Activated CD4-positive, alpha-beta T cell treated with anti-CD3 and anti-CD28 coated beads, Interleukin-10, Interleukin-2, amounts not matched to agents 100 ng/mL and 50 ng/mL, durations not matched to agents 16 hours and 8 hours (primary cell): ENCODE data around the gene EMC10.
"Not testable (repeated sequence)": the region's sequence is repeated elsewhere in the genome, so short reads cannot be mapped to it uniquely, and the experiment has no call there.

Experiments
- DNase-seq: peaks from one replicate; pipeline ENCODE4 v3.0.0-alpha.2; 2020

EMC10 gene

DNA sequence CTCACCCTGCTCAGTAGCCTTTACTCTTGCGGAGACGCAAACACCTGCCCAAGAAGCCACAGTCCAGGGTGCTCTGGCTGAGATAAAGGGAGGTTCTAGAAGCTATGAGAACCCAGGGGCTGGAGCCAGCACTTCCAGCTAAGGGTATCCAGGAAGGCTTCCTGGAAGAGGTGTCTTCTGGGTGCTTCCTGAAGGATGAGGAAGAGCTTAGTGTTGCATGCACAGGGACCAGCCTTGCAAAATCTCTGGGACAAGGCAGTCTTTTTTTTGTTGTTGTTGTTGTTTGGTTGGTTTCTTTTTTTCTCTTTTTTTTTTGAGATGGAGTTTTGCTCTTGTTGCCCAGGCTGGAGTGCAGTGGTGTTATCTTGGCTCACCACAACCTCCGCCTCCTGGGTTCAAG is 23.1 kb upstream of the EMC10 start:
- no peak for DNase-seq

DNA sequence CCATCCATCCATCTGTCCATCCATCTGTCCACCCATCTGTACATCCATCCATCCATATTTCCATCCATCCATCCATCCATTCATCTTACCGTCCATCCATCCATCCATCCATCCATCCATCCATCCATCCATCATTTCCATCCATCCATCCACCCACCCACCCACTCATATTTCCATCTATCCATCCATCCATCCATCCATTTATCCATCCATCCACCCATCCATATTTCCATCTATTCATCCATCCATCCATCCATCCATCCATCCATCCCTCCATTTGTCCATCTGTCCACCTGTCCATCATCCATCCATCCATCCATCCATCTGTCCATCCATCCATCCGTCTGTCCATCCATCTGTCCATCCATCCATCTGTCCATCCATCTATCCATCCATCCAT is 20.3 kb upstream of the EMC10 start:
- DNase-seq = no peak

DNA sequence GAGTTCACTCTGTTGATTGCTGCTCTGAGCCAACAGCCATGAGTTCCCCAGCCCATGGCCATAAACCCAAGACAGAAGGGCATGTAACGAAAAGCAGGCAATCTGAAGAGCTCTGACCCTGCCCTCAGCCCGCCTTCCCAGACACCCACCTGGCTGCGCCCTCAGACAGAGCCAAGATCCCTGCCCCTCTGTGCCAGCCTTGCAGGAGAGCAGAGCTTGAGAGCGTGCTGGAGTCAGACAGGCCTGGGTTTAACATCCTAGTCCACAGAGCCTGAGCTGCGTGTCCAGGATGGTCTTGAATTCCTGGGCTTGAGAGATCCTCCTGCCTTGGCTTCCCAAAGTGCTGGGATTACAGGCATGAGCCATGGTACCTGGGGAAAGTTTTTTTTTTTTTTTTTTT is 19.0 kb upstream of the EMC10 start:
- no peak for DNase-seq

DNA sequence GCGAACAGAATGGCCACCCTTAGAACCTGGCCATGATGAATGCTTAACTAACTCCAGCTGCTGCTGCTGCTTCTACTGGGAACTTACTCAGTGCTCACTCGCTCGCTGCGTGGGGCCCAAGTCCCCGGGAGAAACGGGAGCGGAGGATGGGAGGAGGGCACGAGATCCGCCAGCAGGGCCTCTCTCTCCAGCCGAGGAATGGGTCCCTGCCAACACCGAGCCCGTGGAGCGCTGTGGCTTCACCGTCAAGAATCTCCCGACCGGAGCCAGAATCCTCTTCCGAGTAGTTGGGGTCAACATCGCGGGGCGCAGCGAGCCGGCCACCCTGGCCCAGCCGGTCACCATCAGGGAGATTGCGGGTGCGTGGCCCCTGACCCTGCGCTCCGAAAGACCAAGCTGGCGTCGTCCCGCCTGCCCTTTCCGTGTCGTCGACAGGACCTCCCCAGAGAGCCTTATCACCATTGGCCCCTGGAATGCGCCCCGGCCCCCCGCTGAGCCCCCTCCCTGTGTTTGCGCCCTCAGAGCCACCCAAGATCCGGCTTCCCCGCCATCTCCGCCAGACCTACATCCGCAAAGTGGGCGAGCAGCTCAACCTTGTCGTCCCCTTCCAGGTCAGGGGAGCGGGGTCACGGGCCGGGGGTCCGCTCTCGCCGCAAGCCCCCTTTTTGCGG is 17.8 kb upstream of the EMC10 start:
- no peak for DNase-seq

DNA sequence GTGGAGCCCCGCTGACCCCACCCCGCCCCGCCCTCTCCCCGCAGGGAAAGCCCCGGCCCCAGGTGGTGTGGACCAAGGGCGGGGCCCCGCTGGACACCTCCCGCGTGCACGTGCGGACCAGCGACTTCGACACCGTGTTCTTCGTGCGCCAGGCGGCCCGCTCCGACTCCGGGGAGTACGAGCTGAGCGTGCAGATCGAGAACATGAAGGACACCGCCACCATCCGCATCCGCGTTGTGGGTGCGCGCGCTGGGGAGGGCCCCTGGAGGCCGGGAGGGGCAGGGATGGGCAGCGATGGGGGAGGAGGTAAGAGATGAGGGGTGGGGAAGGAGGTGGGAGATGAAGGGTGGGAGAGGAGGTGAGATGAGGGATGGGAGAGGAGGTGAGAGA is 17.2 kb upstream of the EMC10 start:
- no peak for DNase-seq

DNA sequence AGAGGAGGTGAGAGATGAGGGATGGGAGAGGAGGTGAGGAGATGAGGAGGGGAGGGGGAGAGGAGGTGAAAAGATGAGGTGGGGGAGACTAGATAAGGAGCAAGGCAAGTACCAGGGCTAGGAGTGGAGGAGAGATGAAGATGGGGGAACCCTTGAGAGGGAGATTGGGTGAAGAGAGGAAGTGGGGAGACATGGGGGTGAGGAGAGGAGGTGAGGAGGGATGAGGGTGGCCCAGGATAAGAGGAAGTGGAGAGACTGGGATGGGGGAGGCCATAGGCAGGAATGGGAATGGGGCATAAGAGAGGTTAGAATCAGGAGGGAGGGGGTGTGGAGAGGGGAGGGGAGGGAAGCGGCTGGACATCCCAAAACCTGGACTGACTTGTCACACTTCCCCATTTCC is 16.7 kb upstream of the EMC10 start:
- no peak for DNase-seq

DNA sequence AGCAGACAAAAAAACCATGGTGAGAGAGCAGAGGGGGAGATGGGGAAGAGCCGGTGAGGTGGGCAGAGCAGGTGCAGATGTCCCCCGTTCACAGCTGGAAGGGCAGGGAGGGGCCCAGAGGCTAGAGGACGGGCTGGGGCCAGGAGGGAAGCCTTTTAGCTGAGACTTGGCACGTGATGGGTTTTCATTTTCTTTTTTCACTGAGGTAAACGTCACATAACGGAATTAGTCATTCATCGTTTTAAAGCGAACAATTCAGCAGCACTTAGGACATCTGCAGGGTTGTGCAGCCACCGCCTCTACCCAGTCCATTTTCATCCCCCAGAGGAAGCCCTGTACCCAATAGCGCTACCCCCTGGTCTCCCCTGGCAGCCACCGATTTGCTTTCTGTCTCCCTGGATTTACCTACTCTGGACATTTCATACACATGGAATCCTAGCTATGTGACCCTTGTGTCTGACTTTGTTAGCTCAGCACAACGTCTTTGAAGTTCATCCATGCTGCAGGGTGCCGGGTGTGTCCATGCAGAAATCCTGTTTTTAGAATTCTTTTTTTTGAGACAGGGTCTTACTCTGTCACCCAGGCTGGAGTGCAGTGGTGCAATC is 16.0 kb upstream of the EMC10 start:
- DNase-seq = peak; percentile 70

DNA sequence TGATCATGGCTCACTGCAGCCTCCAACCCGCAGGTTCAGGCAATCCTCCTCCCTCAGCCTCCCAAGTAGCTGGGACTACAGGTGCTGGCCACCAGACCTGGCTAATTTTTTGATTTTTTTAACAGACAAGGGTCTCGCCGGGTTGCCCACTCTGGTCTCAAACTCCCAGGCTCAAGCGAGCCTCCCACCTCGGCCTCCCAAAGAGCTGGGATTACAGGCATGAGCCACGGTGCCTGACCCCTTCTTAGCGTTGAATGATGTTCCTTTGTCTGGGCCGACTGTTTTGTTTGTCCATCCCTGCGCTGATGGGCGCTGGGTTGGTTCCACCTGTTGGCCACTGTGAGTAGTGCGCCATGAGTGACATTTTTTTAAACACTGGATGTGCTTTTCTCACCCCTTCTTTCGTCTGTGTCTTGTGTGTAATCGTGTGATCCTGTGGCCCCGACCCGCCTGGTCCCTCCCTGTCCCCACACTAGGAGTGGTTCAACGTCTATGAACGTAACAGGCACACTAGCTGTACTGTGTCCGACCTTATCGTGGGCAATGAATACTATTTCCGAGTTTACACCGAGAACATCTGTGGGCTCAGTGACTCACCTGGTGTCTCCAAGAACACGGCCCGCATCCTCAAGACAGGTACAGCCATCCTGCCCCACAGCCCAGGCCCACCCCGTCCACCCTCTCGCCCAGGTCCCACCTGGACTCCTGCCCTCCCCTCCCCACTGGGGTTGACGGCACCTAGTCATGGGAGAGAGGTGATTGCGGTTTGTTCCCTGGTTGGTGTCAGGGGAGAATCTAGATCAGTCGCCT is 15.0 kb upstream of the EMC10 start:
- DNase-seq = peak; percentile 80

DNA sequence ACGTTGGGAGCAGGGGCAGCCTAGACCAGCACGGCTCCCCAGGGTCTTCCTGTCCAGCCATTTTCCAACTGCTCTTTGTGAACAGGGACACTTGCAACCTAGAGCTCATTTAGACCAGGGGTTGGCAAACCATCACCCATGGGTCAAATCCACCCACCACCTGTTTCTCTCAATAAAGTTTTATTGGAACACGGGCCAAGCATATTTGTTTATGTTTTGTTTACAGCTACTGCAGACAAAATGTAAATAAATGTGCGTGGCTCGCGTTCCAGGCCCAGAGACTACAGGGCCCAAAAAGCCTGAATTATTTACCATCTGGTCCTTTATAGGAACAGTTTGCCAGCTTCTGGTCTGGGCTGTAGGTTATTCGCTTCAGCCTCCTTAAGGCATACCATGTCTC is 13.3 kb upstream of the EMC10 start:
- DNase-seq = no peak

DNA sequence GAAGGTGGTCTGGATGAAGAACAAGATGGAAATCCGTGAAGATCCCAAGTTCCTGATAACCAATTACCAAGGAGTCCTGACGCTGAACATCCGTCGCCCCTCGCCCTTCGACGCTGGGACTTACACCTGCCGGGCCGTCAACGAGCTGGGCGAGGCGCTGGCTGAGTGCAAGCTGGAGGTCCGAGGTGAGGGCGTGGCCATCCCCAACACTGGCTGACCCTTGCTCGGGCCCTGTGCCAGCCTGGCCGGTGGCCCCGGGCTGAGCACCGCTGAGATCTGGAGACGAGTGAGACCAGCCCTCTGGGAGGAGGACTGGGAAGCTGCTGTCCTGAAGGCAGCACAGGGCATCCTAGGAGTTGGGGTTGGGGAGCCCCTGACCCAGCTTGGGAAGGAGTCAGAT is 12.0 kb upstream of the EMC10 start:
- no peak for DNase-seq

DNA sequence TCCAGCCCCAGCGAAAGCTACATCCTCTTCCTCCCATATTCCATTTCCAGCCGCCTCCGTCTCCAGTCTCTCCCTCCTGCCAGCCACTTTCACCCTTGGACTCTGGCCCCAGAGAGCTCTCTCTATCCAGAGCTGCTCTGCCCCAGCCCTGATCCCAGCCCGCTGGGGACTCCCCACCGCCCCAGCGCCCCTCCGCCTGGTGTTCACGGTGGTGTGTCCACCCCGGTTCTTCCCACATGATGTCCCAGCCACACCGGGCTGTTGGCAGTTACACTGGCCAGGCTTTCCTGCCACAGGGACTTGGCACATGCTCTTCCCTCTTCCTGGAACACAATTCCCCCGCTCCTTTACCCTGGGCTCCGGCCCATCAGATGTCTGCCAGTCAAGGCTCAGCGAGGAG is 11.3 kb upstream of the EMC10 start:
- no peak for DNase-seq

DNA sequence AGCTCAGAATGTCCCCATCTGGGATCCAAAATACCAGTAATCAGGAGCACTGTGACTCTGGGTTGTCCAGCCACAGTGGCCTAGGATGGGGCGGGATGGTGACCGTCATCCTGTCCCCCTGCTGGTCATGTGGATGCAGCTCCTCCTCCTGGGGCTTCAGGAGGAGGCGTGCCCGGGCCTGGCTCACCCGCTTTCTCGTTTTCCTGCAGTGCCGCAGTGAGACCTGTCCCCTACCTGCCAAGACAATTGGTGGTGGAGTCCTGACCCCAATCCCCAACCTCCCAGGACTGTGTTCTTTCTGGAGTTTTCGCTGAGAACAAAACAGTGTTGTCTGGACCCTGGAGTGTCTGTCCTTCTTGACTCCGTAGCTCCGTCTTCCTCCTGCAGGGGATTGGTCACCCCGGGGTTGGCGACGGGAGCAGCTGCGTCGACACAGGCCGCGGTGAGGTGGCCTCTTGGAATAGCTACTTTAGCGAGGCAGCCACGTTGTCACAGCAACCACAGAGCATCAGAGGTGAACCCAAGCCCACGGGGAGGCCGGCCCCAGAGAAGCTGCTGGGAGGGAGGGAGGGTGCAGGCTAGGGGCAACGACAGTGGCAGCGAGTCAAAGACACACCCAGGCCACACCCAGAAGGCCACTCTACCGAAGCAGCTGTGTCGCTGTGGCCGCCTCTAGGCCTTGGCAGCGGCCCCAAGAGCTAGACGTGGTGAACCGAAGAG is 10.2 kb upstream of the EMC10 start:
- no peak for DNase-seq

DNA sequence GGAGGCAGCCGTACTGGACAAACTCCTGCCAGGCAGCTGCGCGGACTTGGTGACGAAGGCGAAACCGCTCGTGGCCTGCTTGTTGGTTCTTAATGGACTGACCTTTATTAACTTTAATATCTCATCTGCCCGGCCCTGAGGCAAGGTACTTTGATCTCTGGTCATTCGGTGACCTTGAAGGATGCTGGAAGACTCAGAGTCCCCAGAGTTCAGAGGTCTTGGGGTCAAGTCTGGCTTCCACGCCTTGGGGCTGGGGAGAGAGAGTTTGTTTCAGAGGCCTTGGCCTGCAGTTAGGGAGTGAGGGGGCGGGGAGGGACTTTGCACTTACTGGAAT is 9.6 kb upstream of the EMC10 start:
- no peak for DNase-seq

DNA sequence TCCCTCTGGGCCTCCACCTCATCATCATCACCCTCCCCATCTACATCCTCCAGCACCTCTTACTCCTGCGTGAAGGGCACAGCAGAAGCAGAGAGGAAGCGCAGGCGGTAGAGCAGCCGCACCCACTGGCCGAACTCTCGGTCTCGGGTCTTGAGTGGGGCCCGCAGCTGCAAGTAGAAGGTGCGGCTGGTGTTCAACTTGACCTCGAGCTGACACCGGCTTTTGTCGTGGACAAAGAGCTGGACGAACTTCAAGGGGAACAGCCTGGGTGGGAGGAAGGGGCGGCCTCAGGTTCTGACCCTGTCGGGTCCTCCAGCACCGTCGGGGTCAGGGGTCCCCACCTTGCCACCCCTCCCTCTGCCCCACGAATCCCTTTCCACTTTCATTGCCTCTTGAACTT is 8.7 kb upstream of the EMC10 start:
- no peak for DNase-seq

DNA sequence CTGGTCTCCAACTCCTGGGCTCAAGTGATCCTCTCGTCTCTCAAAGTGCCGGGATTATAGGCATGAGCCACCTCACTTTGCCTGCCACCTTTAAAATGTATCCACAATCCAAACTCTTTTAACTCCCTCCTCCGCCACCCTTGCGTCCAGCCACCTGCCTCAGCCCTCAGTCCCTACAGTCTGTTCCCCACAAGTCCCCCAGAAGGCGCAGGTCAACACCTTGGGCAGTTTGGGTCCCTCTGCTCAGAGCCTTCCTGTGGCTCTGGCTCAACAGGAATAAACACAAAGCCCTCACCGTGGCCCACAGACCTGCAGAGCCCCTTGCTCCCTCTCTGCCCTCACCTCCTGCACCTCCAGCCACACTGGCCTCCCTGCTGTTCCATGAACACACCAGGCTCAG is 7.5 kb upstream of the EMC10 start:
- no peak for DNase-seq

DNA sequence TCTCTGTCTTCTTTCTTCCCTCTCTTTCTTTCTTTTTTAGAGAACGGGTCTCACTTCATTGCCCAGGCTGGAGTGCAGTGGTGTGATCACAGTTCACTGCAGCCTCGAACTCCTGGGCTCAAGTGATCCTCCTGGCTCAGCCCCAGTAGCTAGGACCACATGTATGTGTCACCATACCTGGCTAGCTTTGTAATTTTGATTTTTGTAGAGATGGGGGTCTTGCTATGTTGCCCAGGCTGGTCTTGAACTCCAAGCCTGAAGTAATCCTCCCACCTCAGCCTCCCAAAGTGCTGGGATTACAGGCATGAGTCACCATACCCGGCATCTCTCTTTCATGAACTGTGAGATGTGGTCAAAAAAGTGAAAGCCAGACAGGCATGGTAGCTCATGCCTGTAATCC is 3.0 kb upstream of the EMC10 start:
- DNase-seq = not testable (repeated sequence)

DNA sequence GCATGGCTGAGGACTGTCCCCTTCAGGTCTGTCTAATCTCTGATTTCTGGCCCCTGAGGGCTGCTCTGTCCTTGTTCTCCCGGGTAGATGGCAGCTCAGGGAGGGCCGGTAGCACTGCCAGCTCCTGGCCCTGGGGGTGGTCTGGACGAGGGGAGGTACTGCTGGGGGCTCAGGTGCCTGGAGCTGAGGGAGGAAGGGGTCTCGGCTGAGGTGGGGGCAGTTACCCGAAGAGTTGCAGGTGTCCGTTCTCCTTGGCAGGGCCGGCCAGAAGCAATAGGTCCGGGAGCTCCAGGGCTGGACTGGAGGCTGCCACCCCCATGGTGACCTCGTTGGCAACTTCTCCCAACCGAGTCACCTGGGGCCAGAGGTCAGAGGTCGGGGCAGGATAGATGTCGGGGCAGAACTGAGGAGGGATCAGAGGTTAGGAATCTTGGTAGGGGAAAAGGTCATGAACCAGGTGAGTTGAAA is 1.2 kb upstream of the EMC10 start:
- no peak for DNase-seq

DNA sequence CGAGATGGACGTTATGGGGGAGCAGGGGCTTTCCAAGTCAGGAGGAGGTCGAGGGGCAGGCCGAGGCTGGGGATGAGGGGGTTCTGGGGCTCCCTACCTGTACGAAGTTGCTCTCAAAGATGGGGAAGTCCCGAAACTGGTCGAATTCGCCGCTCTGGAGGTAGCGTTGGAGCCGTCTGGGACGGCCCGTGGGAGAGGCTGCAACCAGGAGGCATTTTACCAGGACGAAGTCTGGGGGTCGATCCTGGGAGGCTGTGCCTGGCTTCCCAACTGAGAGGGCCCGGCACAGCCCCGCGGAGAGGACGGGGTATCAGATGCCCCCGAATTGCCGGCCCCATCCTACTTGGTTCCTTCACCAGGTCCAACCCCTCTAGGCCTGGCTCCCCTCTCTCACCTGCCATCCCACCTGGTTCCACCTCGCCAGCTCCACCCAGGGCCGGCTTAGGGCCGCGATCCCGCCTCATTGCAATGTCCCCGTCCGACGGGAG is 527 bp upstream of the EMC10 start:
- no peak for DNase-seq

DNA sequence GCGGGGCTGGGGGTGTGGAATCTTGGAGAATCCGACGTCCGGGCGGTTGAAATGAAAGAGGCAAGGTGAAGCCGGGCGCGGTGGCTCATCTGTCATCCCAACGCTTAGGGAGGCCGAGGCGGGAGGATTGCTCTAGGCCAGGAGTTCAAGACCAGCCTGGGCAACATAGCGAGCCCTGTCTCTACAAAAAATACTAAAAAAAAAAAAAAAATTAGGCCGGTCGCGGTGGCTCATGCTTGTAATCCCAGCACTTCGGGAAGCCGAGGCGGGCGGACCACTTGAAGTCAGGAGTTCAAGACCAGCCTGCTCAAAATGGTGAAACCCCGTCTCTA is 566 bp downstream of the EMC10 start:
- no peak for DNase-seq

DNA sequence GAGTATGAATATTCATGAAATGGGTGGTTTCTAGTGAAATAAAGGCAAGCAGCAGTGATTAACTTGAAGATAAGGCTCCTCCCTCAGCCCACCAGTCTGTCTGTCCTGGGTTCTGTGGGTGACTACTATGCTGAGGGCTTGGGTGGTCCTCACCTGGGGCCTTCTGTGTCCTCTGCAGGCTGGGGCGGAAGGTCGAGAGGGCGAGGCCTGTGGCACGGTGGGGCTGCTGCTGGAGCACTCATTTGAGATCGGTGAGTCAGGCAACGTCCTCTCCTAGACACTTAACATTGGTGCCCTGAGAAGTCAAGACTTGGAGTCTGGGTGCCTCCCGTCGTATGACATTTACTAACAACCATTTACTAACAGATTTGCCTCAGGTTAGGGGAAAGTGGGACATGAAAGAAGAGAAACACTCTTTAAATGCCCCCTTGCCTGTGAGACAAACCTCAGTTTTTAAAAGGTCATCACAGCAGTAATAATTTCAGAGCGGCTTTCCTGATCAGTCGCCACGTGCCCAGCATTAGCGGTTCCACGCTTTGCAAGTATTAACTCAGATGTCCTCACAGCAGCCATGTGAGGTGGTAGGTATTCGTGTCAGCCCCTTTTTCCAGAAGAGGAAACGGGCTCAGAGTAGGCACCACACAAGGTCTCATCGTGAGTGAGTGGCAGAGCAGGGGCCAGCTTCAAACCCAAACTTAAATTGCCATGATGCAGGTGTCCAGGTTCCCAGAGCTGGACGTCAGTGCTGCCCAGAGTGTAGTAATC is 1.6 kb downstream of the EMC10 start:
- DNase-seq = no peak

DNA sequence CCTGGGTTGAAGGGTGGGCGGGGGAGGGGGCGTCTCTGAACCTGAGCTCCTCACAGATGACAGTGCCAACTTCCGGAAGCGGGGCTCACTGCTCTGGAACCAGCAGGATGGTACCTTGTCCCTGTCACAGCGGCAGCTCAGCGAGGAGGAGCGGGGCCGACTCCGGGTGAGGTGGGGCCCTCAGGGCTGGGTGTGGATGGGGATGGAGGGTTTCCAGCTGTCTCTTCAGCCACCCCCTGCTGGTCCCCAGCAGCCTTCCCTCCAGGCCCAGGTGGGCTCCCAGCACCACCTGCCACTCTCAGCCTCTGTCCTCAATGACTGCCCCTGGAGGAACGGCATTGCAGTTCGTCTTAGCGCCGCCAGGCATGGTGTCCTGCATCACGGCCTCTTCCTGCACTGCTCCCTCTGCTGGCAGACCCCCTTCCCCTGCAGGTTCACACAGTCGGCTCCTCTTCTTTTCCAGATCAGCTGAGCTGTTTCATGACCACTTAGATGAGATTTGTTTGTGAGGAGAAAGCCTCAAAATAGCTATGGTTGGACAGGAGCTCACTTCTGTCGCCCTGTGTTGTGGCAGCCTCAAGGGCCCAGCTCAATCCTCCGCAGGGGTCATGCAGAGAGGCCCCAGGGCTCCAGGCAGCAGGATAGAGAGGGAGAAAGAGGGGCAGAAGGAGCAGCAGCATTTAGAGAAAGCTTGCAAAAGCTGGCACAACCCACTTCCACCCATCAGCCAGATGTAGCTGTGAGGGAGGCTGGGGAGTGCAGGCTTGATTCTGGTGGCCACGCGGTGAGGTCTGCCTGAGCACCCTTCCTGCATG is 2.8 kb downstream of the EMC10 start:
- DNase-seq = peak; percentile 16

DNA sequence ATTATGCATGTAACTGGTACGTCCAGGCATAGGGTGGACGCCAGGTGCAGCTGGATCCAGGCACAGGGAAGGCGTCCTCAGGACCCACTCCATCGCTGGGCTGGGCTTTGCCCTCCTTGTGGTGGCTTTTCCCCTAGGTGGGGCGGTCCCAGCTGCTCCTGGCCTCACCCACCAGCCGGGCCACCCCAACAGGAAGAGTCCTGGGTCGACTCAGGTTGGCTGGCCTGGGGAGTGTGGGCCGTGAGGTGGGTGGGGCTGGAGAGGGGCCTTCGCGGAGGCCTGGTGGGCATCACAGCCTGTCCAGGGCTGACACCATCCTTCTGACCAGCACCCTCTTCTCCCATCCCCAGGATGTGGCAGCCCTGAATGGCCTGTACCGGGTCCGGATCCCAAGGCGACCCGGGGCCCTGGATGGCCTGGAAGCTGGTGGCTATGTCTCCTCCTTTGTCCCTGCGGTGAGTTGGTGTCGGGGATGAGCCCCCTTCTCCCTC is 3.5 kb downstream of the EMC10 start:
- no peak for DNase-seq
